Measurements from ENCODE around the gene KAZN.

The KAZN gene

DNA sequence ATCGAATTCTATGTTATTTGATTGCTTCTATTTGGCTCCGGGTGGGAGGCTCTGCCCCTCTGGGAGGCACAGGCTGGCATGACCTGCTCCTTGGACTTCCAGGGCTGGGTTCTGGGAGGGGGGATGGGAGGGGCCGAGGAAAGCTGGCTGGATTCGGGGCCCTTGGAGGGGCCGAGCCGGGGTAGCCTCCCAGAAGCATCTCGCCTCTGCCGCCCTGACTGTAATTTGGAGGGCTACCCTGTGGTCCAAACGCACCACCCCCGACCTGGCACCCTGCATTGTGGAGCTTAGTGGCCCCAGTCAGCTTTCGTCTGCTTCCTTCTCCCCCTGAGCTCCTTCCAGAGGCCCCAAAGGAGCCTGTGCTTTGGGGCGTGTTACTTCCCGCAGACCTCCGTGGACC is 469.7 kb downstream of the KAZN start:
- no peaks in the 10 kb centered on the region for H3K4me1 ChIP-seq (ENCODE audit: control insufficient read depth in 1 of 2, insufficient read depth in 2 of 2, low read length in 2 of 2)
- H3K9me3 ChIP-seq (ENCODE audit: control insufficient read depth in 1 of 2, low read length in 2 of 2): no peaks in the 10 kb centered on the region
- H3K27me3 ChIP-seq (ENCODE audit: control insufficient read depth in 1 of 2, insufficient read depth in 2 of 2, low read length in 2 of 2): no peaks in the 10 kb centered on the region
- no peaks in the 10 kb centered on the region for H3K36me3 ChIP-seq (ENCODE audit: control insufficient read depth in 1 of 2, insufficient read depth in 2 of 2, low read length in 2 of 2)
- H3K9ac ChIP-seq (ENCODE audit: low read depth in 1 of 2, low read length in 2 of 2): no peak overlapping the region
- no peak overlapping the region for H3K27ac ChIP-seq (ENCODE audit: low read depth, low read length)
- no peak overlapping the region for H3K4me3 ChIP-seq (ENCODE audit: low read depth in 1 of 2, low read length in 2 of 2)

DNA sequence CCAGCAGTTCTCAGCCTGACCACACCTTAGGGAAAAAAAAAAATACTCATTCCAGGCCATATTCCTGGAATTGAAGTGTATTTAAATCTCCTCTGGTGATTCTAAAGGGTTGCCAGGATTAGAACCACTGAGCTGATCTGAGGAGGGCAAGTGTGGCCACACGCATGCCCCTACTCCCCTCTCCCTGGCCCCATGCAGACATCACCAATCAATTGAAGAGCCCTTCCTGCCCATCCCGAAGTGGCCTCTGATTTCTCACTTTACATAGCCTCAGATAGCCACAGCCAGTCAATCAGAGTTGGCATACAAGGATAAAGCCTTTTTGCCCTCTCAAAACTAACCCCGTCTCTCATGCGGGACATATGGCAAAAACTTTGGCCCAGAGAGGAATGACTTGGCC is 470.5 kb downstream of the KAZN start:
- no peak overlapping the region for H3K9ac ChIP-seq (ENCODE audit: low read depth in 1 of 2, low read length in 2 of 2)
- no peak overlapping the region for H3K4me3 ChIP-seq (ENCODE audit: low read depth in 1 of 2, low read length in 2 of 2)
- H3K4me1 ChIP-seq (ENCODE audit: control insufficient read depth in 1 of 2, insufficient read depth in 2 of 2, low read length in 2 of 2): no peaks in the 10 kb centered on the region
- H3K9me3 ChIP-seq (ENCODE audit: control insufficient read depth in 1 of 2, low read length in 2 of 2): no peaks in the 10 kb centered on the region
- H3K27ac ChIP-seq (ENCODE audit: low read depth, low read length): no peak overlapping the region
- no peaks in the 10 kb centered on the region for H3K27me3 ChIP-seq (ENCODE audit: control insufficient read depth in 1 of 2, insufficient read depth in 2 of 2, low read length in 2 of 2)
- no peaks in the 10 kb centered on the region for H3K36me3 ChIP-seq (ENCODE audit: control insufficient read depth in 1 of 2, insufficient read depth in 2 of 2, low read length in 2 of 2)

DNA sequence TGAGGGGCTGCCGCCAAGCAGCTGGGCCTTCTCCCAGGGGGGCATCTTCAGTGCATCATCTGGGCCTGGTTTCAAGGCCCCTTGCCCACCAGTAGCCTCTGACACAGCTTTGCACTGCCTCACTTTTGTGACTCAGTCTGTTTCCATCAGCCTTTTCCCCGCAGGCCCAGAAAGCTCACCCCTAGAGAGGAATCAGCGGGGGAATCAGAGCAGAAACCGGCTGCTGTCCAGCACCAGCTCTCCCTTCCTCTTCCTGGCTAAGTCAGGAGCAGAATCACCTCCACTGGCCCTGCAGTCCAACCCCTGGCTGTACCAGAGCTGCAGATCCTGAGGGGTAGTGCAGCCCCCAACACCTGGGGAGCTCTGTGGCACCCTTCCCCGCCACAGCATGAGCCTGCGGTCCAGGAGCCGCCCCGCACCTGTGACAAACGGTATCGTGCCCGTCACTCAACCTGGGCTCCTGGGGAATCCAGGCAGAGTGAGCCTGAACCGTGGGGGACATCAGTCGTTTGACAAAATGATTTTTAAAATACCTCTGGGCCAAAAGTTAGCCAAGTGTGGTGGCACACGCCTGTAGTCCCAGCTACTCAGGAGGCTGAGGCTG is 471.8 kb downstream of the KAZN start:
- no peaks in the 10 kb centered on the region for H3K27me3 ChIP-seq (ENCODE audit: control insufficient read depth in 1 of 2, insufficient read depth in 2 of 2, low read length in 2 of 2)
- no peak overlapping the region for H3K9ac ChIP-seq (ENCODE audit: low read depth in 1 of 2, low read length in 2 of 2)
- no peak overlapping the region for H3K27ac ChIP-seq (ENCODE audit: low read depth, low read length)
- H3K4me3 ChIP-seq (ENCODE audit: low read depth in 1 of 2, low read length in 2 of 2): no peak overlapping the region
- no peaks in the 10 kb centered on the region for H3K36me3 ChIP-seq (ENCODE audit: control insufficient read depth in 1 of 2, insufficient read depth in 2 of 2, low read length in 2 of 2)
- no peaks in the 10 kb centered on the region for H3K9me3 ChIP-seq (ENCODE audit: control insufficient read depth in 1 of 2, low read length in 2 of 2)
- no peaks in the 10 kb centered on the region for H3K4me1 ChIP-seq (ENCODE audit: control insufficient read depth in 1 of 2, insufficient read depth in 2 of 2, low read length in 2 of 2)

DNA sequence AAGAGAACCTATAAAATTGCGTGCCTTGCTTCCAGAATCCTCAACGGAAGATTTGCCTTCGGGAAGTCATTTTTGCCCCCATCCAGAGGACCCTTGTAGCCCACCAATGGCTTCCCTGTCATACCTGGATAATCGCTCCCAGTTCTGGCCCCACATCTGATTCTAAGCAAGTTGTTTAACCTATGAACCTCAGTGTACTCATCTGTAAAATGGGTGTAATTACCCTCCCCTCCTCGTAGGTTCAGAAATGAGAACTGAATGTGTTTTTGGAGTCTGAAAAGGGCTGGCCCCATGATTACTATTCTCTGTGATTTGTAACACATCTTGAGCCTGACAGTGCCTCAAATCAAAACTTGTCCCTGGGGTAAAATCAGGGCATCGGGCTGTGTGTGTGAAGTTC is 473.5 kb downstream of the KAZN start:
- no peaks in the 10 kb centered on the region for H3K27me3 ChIP-seq (ENCODE audit: control insufficient read depth in 1 of 2, insufficient read depth in 2 of 2, low read length in 2 of 2)
- no peaks in the 10 kb centered on the region for H3K9me3 ChIP-seq (ENCODE audit: control insufficient read depth in 1 of 2, low read length in 2 of 2)
- no peaks in the 10 kb centered on the region for H3K4me1 ChIP-seq (ENCODE audit: control insufficient read depth in 1 of 2, insufficient read depth in 2 of 2, low read length in 2 of 2)
- H3K4me3 ChIP-seq (ENCODE audit: low read depth in 1 of 2, low read length in 2 of 2): no peak overlapping the region
- H3K9ac ChIP-seq (ENCODE audit: low read depth in 1 of 2, low read length in 2 of 2): no peak overlapping the region
- H3K27ac ChIP-seq (ENCODE audit: low read depth, low read length): no peak overlapping the region
- no peaks in the 10 kb centered on the region for H3K36me3 ChIP-seq (ENCODE audit: control insufficient read depth in 1 of 2, insufficient read depth in 2 of 2, low read length in 2 of 2)

DNA sequence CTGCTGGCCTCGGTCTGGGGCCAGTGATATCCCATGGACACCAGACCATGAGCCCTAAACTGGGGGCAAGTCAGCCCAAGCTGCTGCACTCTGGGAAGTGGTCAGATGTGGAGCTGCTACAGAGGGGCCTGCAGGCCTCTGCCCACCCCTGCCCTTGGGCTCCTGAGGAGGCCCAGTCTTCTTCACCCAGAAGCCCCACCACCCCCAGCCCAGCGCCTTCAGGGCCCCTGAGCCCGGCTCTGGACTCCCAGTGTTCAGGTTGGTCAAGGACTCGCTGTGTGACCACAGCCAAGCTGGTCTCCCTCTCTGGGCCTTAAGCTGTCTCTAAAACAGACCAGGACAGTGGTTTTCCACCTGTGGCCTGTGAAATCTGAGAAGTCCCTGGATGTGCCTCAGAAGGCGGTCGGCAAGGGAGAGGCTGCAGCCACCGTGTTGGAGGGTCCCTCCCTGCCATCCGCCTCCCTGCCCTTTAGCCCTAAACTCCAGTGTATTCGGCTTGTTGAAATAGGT is 475.4 kb downstream of the KAZN start:
- H3K27me3 ChIP-seq (ENCODE audit: control insufficient read depth in 1 of 2, insufficient read depth in 2 of 2, low read length in 2 of 2): no peaks in the 10 kb centered on the region
- H3K27ac ChIP-seq (ENCODE audit: low read depth, low read length): no peak overlapping the region
- no peaks in the 10 kb centered on the region for H3K36me3 ChIP-seq (ENCODE audit: control insufficient read depth in 1 of 2, insufficient read depth in 2 of 2, low read length in 2 of 2)
- H3K9me3 ChIP-seq (ENCODE audit: control insufficient read depth in 1 of 2, low read length in 2 of 2): no peaks in the 10 kb centered on the region
- H3K4me1 ChIP-seq (ENCODE audit: control insufficient read depth in 1 of 2, insufficient read depth in 2 of 2, low read length in 2 of 2): no peaks in the 10 kb centered on the region
- no peak overlapping the region for H3K9ac ChIP-seq (ENCODE audit: low read depth in 1 of 2, low read length in 2 of 2)
- no peak overlapping the region for H3K4me3 ChIP-seq (ENCODE audit: low read depth in 1 of 2, low read length in 2 of 2)

DNA sequence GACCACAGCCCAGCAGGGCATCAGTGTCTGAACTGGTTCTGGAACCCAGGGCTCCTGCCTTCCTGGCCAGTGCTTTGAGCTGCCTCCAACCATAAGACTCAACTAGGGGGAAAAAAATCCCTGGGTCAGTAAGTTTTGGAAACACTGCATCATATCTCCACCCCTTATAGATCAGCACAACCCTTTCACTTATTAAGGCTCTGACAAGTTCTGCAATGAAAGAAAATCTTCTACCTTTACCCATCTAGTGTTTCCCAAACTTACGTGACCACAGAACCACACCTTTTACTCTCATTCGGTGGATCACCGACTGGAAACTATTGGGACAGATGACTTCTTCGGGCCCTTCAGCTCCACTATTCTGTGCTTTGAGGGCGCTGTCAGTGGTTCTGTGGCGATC is 476.7 kb downstream of the KAZN start:
- Histone ChIP-seq H3K4me3 (ENCODE audit: low read depth in 1 of 2, low read length in 2 of 2) (no peak overlapping the region), H3K27ac (ENCODE audit: low read depth, low read length) (no peak overlapping the region), H3K9me3 (ENCODE audit: control insufficient read depth in 1 of 2, low read length in 2 of 2) (no peaks in the 10 kb centered on the region), H3K27me3 (ENCODE audit: control insufficient read depth in 1 of 2, insufficient read depth in 2 of 2, low read length in 2 of 2) (no peaks in the 10 kb centered on the region), H3K36me3 (ENCODE audit: control insufficient read depth in 1 of 2, insufficient read depth in 2 of 2, low read length in 2 of 2) (no peaks in the 10 kb centered on the region), H3K9ac (ENCODE audit: low read depth in 1 of 2, low read length in 2 of 2) (no peak overlapping the region), H3K4me1 (ENCODE audit: control insufficient read depth in 1 of 2, insufficient read depth in 2 of 2, low read length in 2 of 2) (no peaks in the 10 kb centered on the region)

DNA sequence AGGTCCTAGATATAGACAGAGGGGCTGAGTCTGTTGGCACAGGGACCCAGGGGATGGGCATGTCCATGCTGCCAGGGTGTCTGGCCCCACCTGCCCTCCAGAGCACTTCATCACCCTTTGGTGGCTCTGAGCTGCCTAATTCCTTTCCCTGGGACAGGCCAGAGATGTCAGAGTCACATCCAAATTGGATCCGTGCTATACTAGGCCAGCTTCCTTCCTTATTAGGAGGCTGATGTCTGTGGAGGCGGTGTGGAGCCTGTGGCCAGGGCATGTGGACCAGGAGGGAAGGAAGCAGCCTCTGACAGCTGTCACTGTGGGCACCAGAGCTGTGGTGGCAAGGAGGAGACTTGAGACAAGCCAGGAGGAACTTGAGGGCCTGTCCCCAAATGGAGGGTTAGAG is 477.3 kb downstream of the KAZN start:
- Histone ChIP-seq H3K27me3 (ENCODE audit: control insufficient read depth in 1 of 2, insufficient read depth in 2 of 2, low read length in 2 of 2) (no peaks in the 10 kb centered on the region), H3K4me1 (ENCODE audit: control insufficient read depth in 1 of 2, insufficient read depth in 2 of 2, low read length in 2 of 2) (no peaks in the 10 kb centered on the region), H3K9me3 (ENCODE audit: control insufficient read depth in 1 of 2, low read length in 2 of 2) (no peaks in the 10 kb centered on the region), H3K4me3 (ENCODE audit: low read depth in 1 of 2, low read length in 2 of 2) (no peak overlapping the region), H3K9ac (ENCODE audit: low read depth in 1 of 2, low read length in 2 of 2) (no peak overlapping the region), H3K27ac (ENCODE audit: low read depth, low read length) (no peak overlapping the region), H3K36me3 (ENCODE audit: control insufficient read depth in 1 of 2, insufficient read depth in 2 of 2, low read length in 2 of 2) (no peaks in the 10 kb centered on the region)

DNA sequence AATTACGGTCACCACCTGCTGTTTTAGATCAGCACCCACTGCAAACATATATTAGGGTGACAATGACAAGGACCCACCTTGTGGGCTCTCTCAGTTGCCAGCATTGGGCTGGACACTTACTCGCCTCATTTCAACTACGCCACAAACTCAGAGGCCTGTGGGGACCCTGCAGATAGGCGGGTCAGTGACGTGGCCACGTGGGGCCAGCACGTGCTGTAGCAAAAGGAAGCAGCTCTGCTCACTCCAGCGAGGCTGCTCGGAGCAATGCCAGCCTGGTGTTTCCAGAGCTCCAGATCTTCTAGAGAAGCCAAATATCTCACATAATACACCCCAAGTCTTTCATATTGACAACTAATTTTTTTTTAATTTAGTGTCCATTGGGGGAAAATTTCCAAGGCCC is 478.3 kb downstream of the KAZN start:
- H3K27me3 ChIP-seq (ENCODE audit: control insufficient read depth in 1 of 2, insufficient read depth in 2 of 2, low read length in 2 of 2): no peaks in the 10 kb centered on the region
- H3K27ac ChIP-seq (ENCODE audit: low read depth, low read length): no peak overlapping the region
- no peak overlapping the region for H3K9ac ChIP-seq (ENCODE audit: low read depth in 1 of 2, low read length in 2 of 2)
- H3K36me3 ChIP-seq (ENCODE audit: control insufficient read depth in 1 of 2, insufficient read depth in 2 of 2, low read length in 2 of 2): no peaks in the 10 kb centered on the region
- no peak overlapping the region for H3K4me3 ChIP-seq (ENCODE audit: low read depth in 1 of 2, low read length in 2 of 2)
- no peaks in the 10 kb centered on the region for H3K4me1 ChIP-seq (ENCODE audit: control insufficient read depth in 1 of 2, insufficient read depth in 2 of 2, low read length in 2 of 2)
- no peaks in the 10 kb centered on the region for H3K9me3 ChIP-seq (ENCODE audit: control insufficient read depth in 1 of 2, low read length in 2 of 2)

DNA sequence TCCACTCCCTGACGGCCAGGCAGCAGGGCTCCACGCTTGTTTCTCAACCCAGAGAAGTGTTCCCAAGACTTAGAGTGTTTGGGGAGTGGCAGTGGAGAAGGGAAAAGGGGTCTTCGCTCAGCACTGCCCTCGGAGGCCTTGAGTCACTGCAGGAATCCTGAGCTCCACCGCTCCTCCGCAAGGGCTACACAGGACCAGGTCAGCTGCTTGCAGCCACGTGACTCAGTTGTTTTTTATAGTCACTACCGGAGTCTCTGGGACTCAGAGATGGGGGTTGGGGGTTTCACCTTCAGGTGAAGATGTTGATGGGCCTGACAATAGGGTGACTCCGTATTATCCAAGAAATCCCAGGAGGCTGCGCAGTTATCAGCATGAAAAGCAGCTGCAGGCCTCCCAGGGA is 478.9 kb downstream of the KAZN start:
- no peaks in the 10 kb centered on the region for H3K36me3 ChIP-seq (ENCODE audit: control insufficient read depth in 1 of 2, insufficient read depth in 2 of 2, low read length in 2 of 2)
- H3K4me3 ChIP-seq (ENCODE audit: low read depth in 1 of 2, low read length in 2 of 2): no peak overlapping the region
- no peaks in the 10 kb centered on the region for H3K27me3 ChIP-seq (ENCODE audit: control insufficient read depth in 1 of 2, insufficient read depth in 2 of 2, low read length in 2 of 2)
- H3K9ac ChIP-seq (ENCODE audit: low read depth in 1 of 2, low read length in 2 of 2): no peak overlapping the region
- H3K27ac ChIP-seq (ENCODE audit: low read depth, low read length): no peak overlapping the region
- no peaks in the 10 kb centered on the region for H3K4me1 ChIP-seq (ENCODE audit: control insufficient read depth in 1 of 2, insufficient read depth in 2 of 2, low read length in 2 of 2)
- H3K9me3 ChIP-seq (ENCODE audit: control insufficient read depth in 1 of 2, low read length in 2 of 2): no peaks in the 10 kb centered on the region

DNA sequence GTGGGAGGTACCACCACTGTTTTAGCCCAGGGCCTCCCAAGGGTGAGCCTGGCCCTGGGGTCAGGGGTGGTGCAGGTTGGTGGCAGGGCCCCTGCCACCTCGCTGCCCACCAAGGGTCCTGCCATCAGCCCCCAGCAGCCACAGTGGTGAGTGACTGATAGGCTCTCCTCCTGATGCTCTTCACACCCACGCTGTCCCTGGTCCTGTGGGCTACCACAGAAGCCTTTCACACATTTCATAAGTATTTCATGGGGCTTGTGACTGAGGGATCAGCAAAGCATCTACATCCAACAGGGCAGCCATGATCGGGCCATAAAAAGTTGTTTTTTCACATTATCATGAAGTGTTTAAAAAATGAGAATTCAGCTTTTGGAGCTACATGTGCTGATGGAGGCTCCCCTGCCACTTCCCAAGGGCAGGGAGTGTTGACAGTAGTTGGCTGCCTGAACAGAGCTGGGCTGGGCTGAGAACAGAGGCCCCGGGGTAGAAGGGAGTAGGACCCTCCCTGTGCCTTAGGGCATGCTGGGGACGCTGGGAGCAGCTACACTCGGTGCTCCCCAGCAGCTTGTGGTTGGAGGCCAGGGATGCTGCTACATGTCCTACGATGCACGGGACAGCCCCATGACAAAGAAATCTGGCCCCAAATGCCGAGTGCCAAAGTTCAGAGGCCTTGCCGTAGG is 482.0 kb downstream of the KAZN start:
- H3K4me3 ChIP-seq (ENCODE audit: low read depth in 1 of 2, low read length in 2 of 2): no peak overlapping the region

More for the DNA sequence above, 482.0 kb downstream of the KAZN start:
- Histone ChIP-seq H3K36me3 (ENCODE audit: control insufficient read depth in 1 of 2, insufficient read depth in 2 of 2, low read length in 2 of 2) (no peaks in the 10 kb centered on the region), H3K27ac (ENCODE audit: low read depth, low read length) (no peak overlapping the region), H3K4me1 (ENCODE audit: control insufficient read depth in 1 of 2, insufficient read depth in 2 of 2, low read length in 2 of 2) (no peaks in the 10 kb centered on the region), H3K9ac (ENCODE audit: low read depth in 1 of 2, low read length in 2 of 2) (no peak overlapping the region), H3K27me3 (ENCODE audit: control insufficient read depth in 1 of 2, insufficient read depth in 2 of 2, low read length in 2 of 2) (no peaks in the 10 kb centered on the region), H3K9me3 (ENCODE audit: control insufficient read depth in 1 of 2, low read length in 2 of 2) (no peaks in the 10 kb centered on the region)
